ENCODE results near the gene LAMA2. TPM values are rescaled to one million over a fixed set of nuclear protein-coding genes. Genes with fewer than 3 reads are reported as not detected.

Gene LAMA2
- total and polyA plus RNA-seq, 2 of the 13 experiments (the other 11 are each of a cell fraction or from before 2014, with no cell fraction given), result 0.11 to 0.28 TPM

- BruUV-seq (replicated peaks), result no TSS peak
Observed at GRCh38 chr6:129280293-129280644, 397.3 kb downstream of the LAMA2 start.

More at GRCh38 chr6:129280293-129280644, 397.3 kb downstream of the LAMA2 start:
- POLR2A ChIA-PET, result no interaction called here
- intact Hi-C loops (cut with micrococcal nuclease; ENCODE audit: unreplicated experiment) (no loop called here), in situ Hi-C loops (cut with HindIII; ENCODE audit: extremely low pct_ligation_motif_present, low pct_unique_long_range_greater_than_20kb) (no loop called here)
- H4K20me1 ChIP-seq (ENCODE audit: insufficient read depth, low read length), result no peaks in the 10 kb centered on the region
- H3K9me3 ChIP-seq (ENCODE audit: low read length), result no peaks in the 10 kb centered on the region
- no peaks in the 10 kb centered on the region for H3K36me3 ChIP-seq (replicated peaks in 1 of 2; ENCODE audit: control insufficient read depth in 1 of 2, insufficient read depth in 2 of 2, low read length in 2 of 2)
- TF ChIP-seq MIER2 (CRISPR knock-in tag; IDR thresholded peaks at IDR 0.05) (no peak), ZNF414 (CRISPR knock-in tag; IDR thresholded peaks at IDR 0.05) (no peak), ZFP36 (IDR thresholded peaks at IDR 0.05; ENCODE audit: borderline replicate concordance, low read depth, low read length, partially characterized antibody) (no peak), GPBP1L1 (CRISPR knock-in tag; IDR thresholded peaks at IDR 0.05) (no peak), LRRFIP1 (CRISPR knock-in tag; conservative IDR thresholded peaks at IDR 0.05) (no peak), DMTF1 (CRISPR knock-in tag; IDR thresholded peaks at IDR 0.05) (no peak), ZBTB37 (CRISPR knock-in tag; IDR thresholded peaks at IDR 0.05) (no peak), SP1 (IDR thresholded peaks at IDR 0.05) (no peak), SP1 (CRISPR knock-in tag; IDR thresholded peaks at IDR 0.05) (no peak)
- no peaks in the 10 kb centered on the region for H3K4me1 ChIP-seq (ENCODE audit: insufficient read depth, low read length)
- no peak overlapping the region for H2AFZ ChIP-seq (ENCODE audit: low read length)
- no peak overlapping the region for H3K4me3 ChIP-seq (replicated peaks in 1 of 3; ENCODE audit: insufficient read depth in 1 of 3, low read depth in 2 of 3, low read length in 3 of 3)
- H3K4me2 ChIP-seq (ENCODE audit: low read depth, low read length), result no peak overlapping the region
- no peak for FAIRE-seq
- ATAC-seq, result no peak
- no peak for DNase-seq (ENCODE audit: low spot score)
- no peak overlapping the region for H3K27ac ChIP-seq (ENCODE audit: extremely low read length, insufficient read depth, low read length)
- no peak overlapping the region for H3K9ac ChIP-seq (ENCODE audit: insufficient read depth, low read depth, low read length)
- no peaks in the 10 kb centered on the region for H3K27me3 ChIP-seq (ENCODE audit: control insufficient read depth in 1 of 2, insufficient read depth in 2 of 2, low read length in 2 of 2)
- no peaks in the 10 kb centered on the region for H3K79me2 ChIP-seq (ENCODE audit: insufficient read depth, low read length)
- CTCF ChIA-PET (ENCODE audit: low intra/inter-chr PET ratio, low total read pairs), result no interaction called here

Data from HepG2 (cell line).